ENCODE data around the gene SMNDC1.

DNA sequence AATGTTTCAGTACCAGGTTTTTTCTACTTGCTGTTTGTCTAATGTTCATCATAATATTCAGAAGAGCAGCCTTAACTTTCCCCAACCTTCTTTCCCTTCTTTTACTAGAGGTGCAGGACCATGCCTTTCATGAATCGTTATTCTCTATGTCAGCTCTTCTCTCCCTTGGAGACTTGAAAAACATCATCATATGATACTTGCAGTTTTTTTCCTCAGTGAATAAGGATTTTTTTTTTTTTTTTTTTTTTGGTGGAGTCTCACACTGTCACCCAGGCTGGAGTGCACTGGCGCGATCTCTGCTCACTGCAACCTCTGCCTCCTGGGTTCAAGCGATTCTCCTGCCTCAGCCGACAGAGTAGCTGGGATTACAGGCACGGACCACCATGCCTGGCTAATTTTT, 30.1 kb downstream of the SMNDC1 start:
- TF ChIP-seq, protein P1, sequence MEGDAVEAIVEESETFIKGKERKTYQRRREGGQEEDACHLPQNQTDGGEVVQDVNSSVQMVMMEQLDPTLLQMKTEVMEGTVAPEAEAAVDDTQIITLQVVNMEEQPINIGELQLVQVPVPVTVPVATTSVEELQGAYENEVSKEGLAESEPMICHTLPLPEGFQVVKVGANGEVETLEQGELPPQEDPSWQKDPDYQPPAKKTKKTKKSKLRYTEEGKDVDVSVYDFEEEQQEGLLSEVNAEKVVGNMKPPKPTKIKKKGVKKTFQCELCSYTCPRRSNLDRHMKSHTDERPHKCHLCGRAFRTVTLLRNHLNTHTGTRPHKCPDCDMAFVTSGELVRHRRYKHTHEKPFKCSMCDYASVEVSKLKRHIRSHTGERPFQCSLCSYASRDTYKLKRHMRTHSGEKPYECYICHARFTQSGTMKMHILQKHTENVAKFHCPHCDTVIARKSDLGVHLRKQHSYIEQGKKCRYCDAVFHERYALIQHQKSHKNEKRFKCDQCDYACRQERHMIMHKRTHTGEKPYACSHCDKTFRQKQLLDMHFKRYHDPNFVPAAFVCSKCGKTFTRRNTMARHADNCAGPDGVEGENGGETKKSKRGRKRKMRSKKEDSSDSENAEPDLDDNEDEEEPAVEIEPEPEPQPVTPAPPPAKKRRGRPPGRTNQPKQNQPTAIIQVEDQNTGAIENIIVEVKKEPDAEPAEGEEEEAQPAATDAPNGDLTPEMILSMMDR (conservative IDR thresholded peaks at IDR 0.05; ENCODE audit: low read length), result no peak
- TF ChIP-seq EZH2phosphoT487 (IDR thresholded peaks at IDR 0.05; ENCODE audit: borderline replicate concordance), result no peak

Measured in Loucy (cell line).